GM19023 (cell line): ENCODE measurements around the gene XDH.

Experiments
- ATAC-seq: cut with Tn5 transposase; IDR thresholded peaks from one replicate; pipeline ENCODE4 v1.9.1; 2021; ENCODE audit warnings: mild to moderate bottlenecking, moderate library complexity; ENCODE audit not compliant: unreplicated experiment

Gene XDH

DNA sequence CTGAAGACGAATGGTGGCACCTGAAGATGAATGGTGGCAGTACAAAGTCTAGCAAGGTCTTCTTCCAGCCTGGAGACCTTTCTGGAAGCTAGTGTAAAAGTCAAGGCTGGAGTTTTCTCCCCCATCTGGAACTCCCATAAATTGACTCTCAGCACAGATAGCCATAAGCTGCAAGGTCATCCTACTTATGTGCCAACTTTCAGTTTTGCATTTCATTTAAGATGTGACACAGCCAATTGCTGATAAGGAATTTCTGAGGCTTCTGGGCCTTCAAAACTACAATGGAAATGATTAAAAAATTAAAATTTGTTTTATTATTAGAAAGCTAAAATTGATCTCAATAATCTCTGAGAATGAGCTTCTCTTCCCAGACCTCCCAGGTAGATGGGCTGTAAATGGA is 10.2 kb downstream of the XDH start:
- no peak for ATAC-seq

DNA sequence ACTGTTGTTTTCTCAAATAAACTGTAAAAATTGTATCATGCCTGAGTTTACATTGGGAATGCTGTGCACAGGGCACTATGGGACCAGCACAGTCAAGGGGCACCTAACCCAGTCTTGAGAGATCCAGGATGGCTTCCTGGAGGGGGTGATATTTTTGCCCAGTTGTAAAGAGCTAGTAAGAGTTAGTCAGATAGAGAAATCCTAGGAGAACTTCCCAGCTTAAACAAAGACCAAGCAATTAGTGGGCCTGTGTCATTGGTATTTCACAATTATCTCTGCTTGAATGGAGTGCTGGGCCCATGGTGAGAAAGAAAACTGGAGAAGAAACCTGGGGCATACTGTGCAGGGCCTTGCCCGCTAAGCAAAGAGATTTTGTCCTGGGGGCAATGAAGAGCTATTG is 12.2 kb downstream of the XDH start:
- ATAC-seq = no peak

DNA sequence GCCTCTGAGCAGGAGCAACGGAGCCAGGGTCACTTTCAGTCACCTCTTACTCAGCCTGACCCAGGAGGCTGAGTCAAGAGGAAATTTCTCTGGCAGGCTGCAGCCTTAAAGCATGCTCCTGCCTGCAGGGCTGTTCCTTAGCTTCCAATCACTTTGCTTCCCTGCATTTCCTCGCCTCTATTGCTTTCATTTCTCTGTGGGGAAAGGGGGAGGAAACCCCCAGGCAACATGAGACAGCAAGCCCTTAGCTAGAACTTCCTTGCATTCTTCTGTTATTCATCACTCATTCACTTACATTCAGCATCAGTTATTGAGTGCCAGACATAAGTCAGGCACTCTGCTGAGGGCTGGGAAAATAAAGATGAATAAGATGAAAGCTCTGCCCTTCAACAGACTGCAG is 13.0 kb downstream of the XDH start:
- no peak for ATAC-seq

- ATAC-seq = no peak
Measured at GRCh38 chr2:31398881-31399280, 15.7 kb downstream of the XDH start.

GRCh38 chr2:31397094-31397493 is 17.4 kb downstream of the XDH start:
- ATAC-seq = no peak

- ATAC-seq = no peak
Measured at GRCh38 chr2:31390324-31390723, 24.2 kb downstream of the XDH start.

DNA sequence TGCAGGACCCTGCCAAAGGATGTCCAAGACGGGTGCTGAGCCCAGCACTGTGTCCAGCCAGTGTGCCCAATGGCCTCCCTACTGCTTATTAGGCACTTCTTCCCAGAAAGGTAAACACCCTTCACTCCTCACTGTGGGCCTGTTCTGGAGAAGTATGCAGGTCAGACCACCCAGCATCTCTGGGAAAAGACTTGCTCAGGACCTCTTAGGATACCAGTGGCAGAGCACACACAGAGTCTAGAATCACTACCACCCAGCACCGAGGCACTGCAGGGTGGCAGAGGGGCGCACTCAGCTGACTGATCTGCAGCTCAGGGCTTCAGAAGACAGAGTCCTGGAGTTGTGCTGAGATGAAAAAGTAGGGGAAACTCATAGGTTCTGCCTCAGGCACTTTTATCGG is 25.8 kb downstream of the XDH start:
- ATAC-seq = no peak

GRCh38 chr2:31387850-31388249 is 26.7 kb downstream of the XDH start:
- no peak for ATAC-seq

- no peak for ATAC-seq
Measured at GRCh38 chr2:31386648-31387047, 27.9 kb downstream of the XDH start.

DNA sequence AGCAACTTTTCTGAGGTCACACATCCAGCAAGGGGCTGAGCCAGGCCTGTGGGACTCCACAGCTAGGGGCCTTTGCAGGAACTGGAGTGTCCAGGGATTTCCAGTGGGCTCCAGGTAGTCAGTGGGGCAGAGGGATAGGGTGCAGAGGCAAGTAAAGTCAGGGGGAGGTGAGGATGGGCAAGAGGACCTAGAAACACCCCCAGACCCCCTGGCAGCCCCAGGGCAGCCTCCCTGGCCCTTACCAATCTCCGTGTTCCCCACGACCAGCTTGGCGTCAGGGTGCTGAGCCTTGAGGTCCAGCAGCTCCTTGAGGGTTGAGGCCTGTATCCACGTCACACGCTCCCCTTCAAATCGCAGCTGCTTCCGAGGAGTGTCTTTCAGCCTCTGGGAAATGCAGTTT is 28.4 kb downstream of the XDH start:
- ATAC-seq = no peak

GRCh38 chr2:31384771-31385276 is 29.7 kb downstream of the XDH start:
- ATAC-seq = peak; percentile 11

DNA sequence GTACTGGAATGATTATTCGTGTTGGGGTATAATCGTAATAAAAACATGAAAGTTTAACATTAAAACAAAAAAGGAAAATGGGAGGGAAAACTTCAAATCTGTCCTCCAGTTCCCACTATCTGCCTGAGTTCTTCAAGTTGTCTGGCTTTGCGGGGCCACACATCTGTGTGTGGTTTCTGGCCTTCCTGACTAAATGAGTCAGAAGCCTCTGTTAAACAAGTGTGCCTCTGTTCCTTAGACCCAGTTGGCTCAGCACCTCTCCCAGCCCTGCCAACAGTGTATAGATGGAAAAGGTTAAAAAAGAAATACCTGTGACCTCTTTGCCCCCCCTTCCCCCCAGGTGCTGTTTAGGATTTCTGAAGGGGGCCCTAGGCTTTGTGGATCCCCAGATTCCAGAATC is 30.2 kb downstream of the XDH start:
- peak; percentile 54 for ATAC-seq

- ATAC-seq = no peak
Measured at GRCh38 chr2:31383471-31384153, 30.9 kb downstream of the XDH start.

DNA sequence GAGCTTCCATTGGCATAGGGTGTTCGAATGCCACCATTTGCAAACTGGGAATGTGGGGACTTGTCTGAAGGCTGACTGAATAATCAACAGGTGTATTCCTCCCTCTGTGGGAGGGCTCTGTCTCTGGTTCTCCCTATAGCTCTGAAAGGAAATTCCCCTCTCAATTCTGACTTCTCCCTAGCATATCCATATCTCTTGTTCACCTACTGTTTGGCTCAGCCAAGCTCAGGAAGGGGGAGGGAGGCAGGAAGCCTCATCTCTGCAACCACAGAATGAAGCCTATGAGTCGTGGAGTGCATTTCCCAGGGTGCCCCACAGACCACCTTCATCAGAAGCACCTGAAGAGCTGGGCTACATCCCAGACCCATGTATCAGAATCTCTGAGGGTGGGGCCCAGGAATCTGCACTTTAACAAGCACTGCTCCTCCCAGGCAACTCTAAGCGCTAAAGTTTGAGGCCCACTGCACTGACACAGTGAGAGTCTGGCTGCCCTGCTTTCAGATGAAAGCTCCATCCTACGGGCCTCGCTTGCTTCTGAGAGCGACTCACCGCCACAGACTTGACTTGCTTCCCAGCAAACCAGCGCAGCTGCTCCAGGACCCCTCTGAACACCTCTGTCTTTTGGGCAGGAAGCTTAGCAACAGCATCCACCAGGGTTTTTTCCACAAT is 32.0 kb downstream of the XDH start:
- no peak for ATAC-seq

GRCh38 chr2:31381601-31382000 is 32.9 kb downstream of the XDH start:
- no peak for ATAC-seq

- no peak for ATAC-seq
Measured at GRCh38 chr2:31380243-31380642, 34.3 kb downstream of the XDH start.

- no peak for ATAC-seq
Measured at GRCh38 chr2:31379747-31380146, 34.8 kb downstream of the XDH start.

DNA sequence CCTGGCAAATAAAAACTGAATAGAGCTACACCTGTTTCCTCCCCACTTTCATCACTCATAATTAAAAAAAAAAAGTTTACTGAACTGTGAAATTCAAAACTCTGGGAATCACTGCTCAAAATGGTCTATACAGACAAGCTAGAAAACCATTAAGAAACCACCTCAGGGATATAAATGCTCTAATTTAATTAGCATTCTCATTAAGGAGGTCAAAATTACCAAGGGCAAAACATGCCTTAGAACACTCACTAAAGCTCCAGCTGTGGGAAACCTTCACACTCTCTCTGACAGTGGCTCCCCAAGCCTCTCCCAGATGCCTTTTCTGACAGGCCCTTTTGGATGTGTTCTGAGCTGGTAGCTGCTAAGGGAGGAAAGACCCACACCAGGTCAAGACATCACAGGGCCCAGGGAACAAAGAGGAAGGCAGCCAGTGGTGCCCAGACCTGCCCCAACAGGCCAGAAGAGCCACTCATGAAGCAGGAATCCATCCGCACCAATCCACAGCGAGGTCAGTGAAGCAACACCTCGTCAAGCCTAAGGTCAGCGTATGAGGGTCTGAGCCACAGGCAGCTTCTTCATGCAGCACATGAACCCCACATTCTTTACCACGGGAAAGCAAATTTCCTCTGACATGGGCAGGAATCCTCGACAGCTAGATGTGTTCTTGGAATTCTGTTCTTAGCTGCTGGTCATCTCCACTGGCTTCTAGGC is 35.6 kb downstream of the XDH start:
- no peak for ATAC-seq

GRCh38 chr2:31378389-31378788 is 36.2 kb downstream of the XDH start:
- no peak for ATAC-seq

- no peak for ATAC-seq
Measured at GRCh38 chr2:31373127-31373526, 41.4 kb downstream of the XDH start.

DNA sequence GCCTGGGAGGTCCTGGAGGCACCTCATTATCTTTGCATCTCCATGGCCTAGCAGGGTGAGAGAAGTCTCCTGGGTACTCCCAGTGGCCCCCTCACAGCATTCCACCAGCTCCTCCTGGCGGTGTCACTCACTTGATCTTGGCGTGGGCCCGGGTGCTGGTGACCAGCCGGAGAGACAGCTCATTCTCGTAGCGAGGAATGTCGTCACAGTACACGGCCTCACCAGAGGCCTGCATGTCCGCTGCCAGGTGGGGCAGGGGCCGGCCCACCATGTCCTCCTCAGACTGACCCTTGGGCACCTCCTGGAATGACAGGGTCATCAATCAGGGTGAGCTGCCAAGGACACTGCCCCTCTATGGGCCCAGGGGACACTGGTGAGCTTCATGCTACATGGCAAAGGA is 42.4 kb downstream of the XDH start:
- no peak for ATAC-seq

GRCh38 chr2:31371691-31372090 is 42.9 kb downstream of the XDH start:
- ATAC-seq = no peak
